Measurements from ENCODE around the gene RAB35. TPM values are rescaled to one million over a fixed set of nuclear protein-coding genes. Genes with fewer than 3 reads are reported as not detected.

Gene RAB35
- total RNA-seq, 1 experiment from 2014 or later, result 57.1 TPM

- TF ChIP-seq POLR2A (IDR thresholded peaks at IDR 0.05; ENCODE audit: borderline replicate concordance, extremely low read depth, insufficient read depth, insufficient read length) (no peak), FOSL1 (IDR thresholded peaks at IDR 0.05; ENCODE audit: low read depth) (no peak), CEBPB (IDR thresholded peaks at IDR 0.05; ENCODE audit: low read depth) (no peak), SRF (IDR thresholded peaks at IDR 0.05; ENCODE audit: low read depth) (no peak)
Measured at GRCh38 chr12:120072472-120073249, 43.9 kb downstream of the RAB35 start (continued).

- DNase-seq (ENCODE audit: low read depth, low spot score) (no peak), ATAC-seq (no peak)
- Histone ChIP-seq H2AFZ (ENCODE audit: low read depth, low read length, poor library complexity, severe bottlenecking) (no peak overlapping the region), H3K79me2 (ENCODE audit: insufficient read depth, low read length) (no peaks in the 10 kb centered on the region), H3K9me2 (ENCODE audit: insufficient read depth) (no peaks in the 10 kb centered on the region), H3K4me1 (ENCODE audit: control insufficient read depth in 1 of 2, insufficient read depth in 2 of 2, low read length in 2 of 2) (peaks cover 0 to 2% of the 10 kb centered on the region in 2 experiments; a peak in 1 of 4 replicates), H3K9ac (ENCODE audit: low read length) (no peak overlapping the region), H3K36me3 (ENCODE audit: control insufficient read depth in 1 of 2, insufficient read depth in 2 of 2, low read length in 2 of 2) (no peaks in the 10 kb centered on the region; a peak in 1 of 4 replicates), H3K27me3 (ENCODE audit: insufficient read depth, low read length) (no peaks in the 10 kb centered on the region), H3K4me2 (ENCODE audit: low read length) (no peak overlapping the region), H3K4me3 (replicated peaks in 1 of 2; ENCODE audit: low read depth in 1 of 2, low read length in 2 of 2) (no peak overlapping the region), H3K9me3 (ENCODE audit: control insufficient read depth in 1 of 2, insufficient read depth in 1 of 2, low read depth in 1 of 2, low read length in 2 of 2) (no peaks in the 10 kb centered on the region), H3K27ac (ENCODE audit: low read depth, low read length) (no peak overlapping the region), H4K20me1 (ENCODE audit: insufficient read depth) (no peaks in the 10 kb centered on the region)
- intact Hi-C loops (cut with micrococcal nuclease), result no loop called here
- ChIA-PET RAD21 (ENCODE audit: low non-redundant PET in 1 of 2, low total read pairs in 2 of 2, uncharacterized antibody in 2 of 2, unreplicated experiment in 2 of 2) (no interaction called here), POLR2A (no interaction called here), CTCF (no interaction called here)
- no peak for TF ChIP-seq POLR2AphosphoS5 (IDR thresholded peaks at IDR 0.05; ENCODE audit: low read depth, low read length)
- no peak for TF ChIP-seq ELF1 (IDR thresholded peaks at IDR 0.05; ENCODE audit: borderline replicate concordance, low read depth)
- no peak for TF ChIP-seq ATF3 (IDR thresholded peaks at IDR 0.05)
- no peak for TF ChIP-seq CTCF (IDR thresholded peaks at IDR 0.05 in 2 of 3, conservative IDR thresholded peaks at IDR 0.05 in 1 of 3; ENCODE audit: borderline replicate concordance in 1 of 3, insufficient read depth in 1 of 3, low read depth in 2 of 3, low read length in 2 of 3)
- no TSS peak for BruUV-seq (replicated peaks)
Measured at GRCh38 chr12:120071493-120072020, 45.0 kb downstream of the RAB35 start.
